Measurements from ENCODE around the gene SIL1.
A peak's percentile ranks its signal among the peaks of the same experiment; 100 is the strongest.
"Not testable (repeated sequence)": the region's sequence is repeated elsewhere in the genome, so short reads cannot be mapped to it uniquely, and the experiment has no call there.

SIL1 gene

GRCh38 chr5:139116100-139116655 is 82.0 kb downstream of the SIL1 start:
- Histone ChIP-seq H3K36me3 (replicated peaks) (no peaks in the 10 kb centered on the region), H3K9me3 (no peaks in the 10 kb centered on the region), H3K4me1 (no peaks in the 10 kb centered on the region), H3K27me3 (ENCODE audit: low read depth) (no peaks in the 10 kb centered on the region), H3K4me3 (no peak overlapping the region)
- in situ Hi-C loops (cut with MboI; ENCODE audit: low sequenced_read_pairs), result no loop called here
- no peak for DNase-seq (ENCODE audit: low spot score in 2 of 2)

- Histone ChIP-seq H3K9me3 (no peaks in the 10 kb centered on the region), H3K4me1 (no peaks in the 10 kb centered on the region), H3K4me3 (no peak overlapping the region), H3K27me3 (ENCODE audit: low read depth) (no peaks in the 10 kb centered on the region), H3K36me3 (replicated peaks) (no peaks in the 10 kb centered on the region)
- no peak for DNase-seq (ENCODE audit: low spot score in 2 of 2)
- in situ Hi-C loops (cut with MboI; ENCODE audit: low sequenced_read_pairs), result no loop called here
Measured at GRCh38 chr5:139113892-139114291, 84.3 kb downstream of the SIL1 start.

GRCh38 chr5:139112362-139112761 is 85.8 kb downstream of the SIL1 start:
- H3K27me3 ChIP-seq (ENCODE audit: low read depth); DNase-seq (ENCODE audit: low spot score in 2 of 2); H3K4me3 ChIP-seq; H3K4me1 ChIP-seq; in situ Hi-C loops (cut with MboI; ENCODE audit: low sequenced_read_pairs); H3K36me3 ChIP-seq (replicated peaks); H3K9me3 ChIP-seq: not testable (repeated sequence)

GRCh38 chr5:139110526-139111168 is 87.5 kb downstream of the SIL1 start:
- H3K4me3 ChIP-seq, result no peak overlapping the region
- no peaks in the 10 kb centered on the region for H3K36me3 ChIP-seq (replicated peaks)
- DNase-seq (ENCODE audit: low spot score in 2 of 2), result no peak
- peaks cover 7% of the 10 kb centered on the region for H3K4me1 ChIP-seq
- H3K27me3 ChIP-seq (ENCODE audit: low read depth), result no peaks in the 10 kb centered on the region
- no peaks in the 10 kb centered on the region for H3K9me3 ChIP-seq
- in situ Hi-C loops (cut with MboI; ENCODE audit: low sequenced_read_pairs), result no loop called here

DNA sequence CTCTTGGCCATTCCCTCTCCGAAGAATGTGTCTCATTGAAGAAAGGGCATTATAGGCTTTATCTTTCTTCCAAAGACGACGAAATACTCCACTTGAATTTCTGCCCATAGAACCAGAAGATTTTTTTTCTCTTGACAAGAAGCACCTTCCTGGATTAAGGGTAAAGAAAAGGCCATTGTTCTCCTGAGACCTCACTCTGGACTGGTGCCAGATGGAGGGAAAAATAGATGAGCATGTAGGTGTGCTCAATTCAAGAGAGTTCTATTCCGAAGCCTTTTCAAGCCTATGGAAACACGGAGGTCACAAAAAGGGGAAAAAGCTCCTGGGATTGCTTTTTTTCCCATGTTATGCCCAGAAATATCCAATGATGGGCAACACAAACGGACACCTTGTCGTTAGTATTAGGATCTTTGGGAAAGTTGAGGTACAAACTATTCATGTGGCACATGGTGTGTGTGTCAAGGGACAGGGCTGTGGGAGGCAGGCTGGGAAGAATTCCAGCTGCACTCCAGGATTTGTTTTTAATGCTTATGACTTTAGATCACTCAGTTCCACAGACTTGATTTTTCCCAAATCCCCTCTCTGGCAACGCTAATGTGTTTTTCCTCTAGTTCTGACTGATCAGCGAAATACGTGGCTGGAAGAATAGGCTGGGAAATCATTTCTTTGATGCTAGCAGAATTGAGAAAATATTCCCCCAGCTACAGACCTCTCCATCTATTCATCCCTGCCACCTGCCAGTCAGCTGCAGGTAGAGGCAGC is 89.9 kb downstream of the SIL1 start:
- no peaks in the 10 kb centered on the region for H3K27me3 ChIP-seq (ENCODE audit: low read depth)
- H3K9me3 ChIP-seq, result no peaks in the 10 kb centered on the region
- peak; percentile 16 to 43 for DNase-seq (ENCODE audit: low spot score in 2 of 2)
- in situ Hi-C loops (cut with MboI; ENCODE audit: low sequenced_read_pairs), result no loop called here
- H3K4me1 ChIP-seq, result peaks cover 7% of the 10 kb centered on the region
- no peaks in the 10 kb centered on the region for H3K36me3 ChIP-seq (replicated peaks)
- H3K4me3 ChIP-seq, result no peak overlapping the region

GRCh38 chr5:139105621-139106071 is 92.5 kb downstream of the SIL1 start:
- no peaks in the 10 kb centered on the region for H3K27me3 ChIP-seq (ENCODE audit: low read depth)
- H3K4me1 ChIP-seq, result peaks cover 7% of the 10 kb centered on the region
- in situ Hi-C loops (cut with MboI; ENCODE audit: low sequenced_read_pairs), result no loop called here
- no peaks in the 10 kb centered on the region for H3K36me3 ChIP-seq (replicated peaks)
- H3K9me3 ChIP-seq, result no peaks in the 10 kb centered on the region
- no peak overlapping the region for H3K4me3 ChIP-seq
- DNase-seq (ENCODE audit: low spot score in 2 of 2), result peak in 1 of 2 experiments; percentile 15

GRCh38 chr5:139104577-139105276 is 93.4 kb downstream of the SIL1 start:
- no peak overlapping the region for H3K4me3 ChIP-seq
- no peaks in the 10 kb centered on the region for H3K27me3 ChIP-seq (ENCODE audit: low read depth)
- peaks cover 7% of the 10 kb centered on the region for H3K4me1 ChIP-seq
- no peaks in the 10 kb centered on the region for H3K36me3 ChIP-seq (replicated peaks)
- no peaks in the 10 kb centered on the region for H3K9me3 ChIP-seq
- DNase-seq (ENCODE audit: low spot score in 2 of 2), result no peak
- in situ Hi-C loops (cut with MboI; ENCODE audit: low sequenced_read_pairs), result no loop called here

DNA sequence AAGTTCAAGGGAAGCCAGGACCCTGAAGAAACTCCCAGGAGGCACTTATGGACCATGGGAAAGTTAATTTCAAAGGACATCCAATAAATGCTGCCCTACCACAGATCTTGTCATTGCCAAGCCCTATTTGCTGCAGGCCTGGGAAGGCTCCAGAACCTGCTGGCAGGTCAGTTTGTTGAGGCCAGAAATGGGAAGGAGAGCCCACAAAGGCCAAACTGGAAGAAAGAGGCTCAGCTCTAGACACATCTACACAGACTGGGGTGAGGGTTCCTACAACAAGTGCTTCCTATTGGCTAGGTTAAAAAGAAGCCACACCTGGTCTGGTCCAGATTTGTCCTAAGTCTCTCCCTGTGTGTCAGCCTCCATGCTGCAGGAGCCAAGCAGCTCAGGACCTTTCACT is 94.4 kb downstream of the SIL1 start:
- Histone ChIP-seq H3K36me3 (replicated peaks) (no peaks in the 10 kb centered on the region), H3K27me3 (ENCODE audit: low read depth) (no peaks in the 10 kb centered on the region), H3K4me3 (no peak overlapping the region), H3K4me1 (peaks cover 7% of the 10 kb centered on the region), H3K9me3 (no peaks in the 10 kb centered on the region)
- in situ Hi-C loops (cut with MboI; ENCODE audit: low sequenced_read_pairs), result no loop called here
- no peak for DNase-seq (ENCODE audit: low spot score in 2 of 2)

GRCh38 chr5:139100825-139101224 is 97.3 kb downstream of the SIL1 start:
- in situ Hi-C loops (cut with MboI; ENCODE audit: low sequenced_read_pairs), result no loop called here
- H3K36me3 ChIP-seq (replicated peaks), result no peaks in the 10 kb centered on the region
- no peaks in the 10 kb centered on the region for H3K9me3 ChIP-seq
- H3K27me3 ChIP-seq (ENCODE audit: low read depth), result no peaks in the 10 kb centered on the region
- H3K4me3 ChIP-seq, result no peak overlapping the region
- no peak for DNase-seq (ENCODE audit: low spot score in 2 of 2)
- no peaks in the 10 kb centered on the region for H3K4me1 ChIP-seq

GRCh38 chr5:139094154-139095131 is 103.7 kb downstream of the SIL1 start:
- Histone ChIP-seq H3K4me3 (no peak overlapping the region), H3K9me3 (no peaks in the 10 kb centered on the region), H3K4me1 (no peaks in the 10 kb centered on the region; the same call in 1 of the 2 replicates), H3K27me3 (ENCODE audit: low read depth) (no peaks in the 10 kb centered on the region), H3K36me3 (replicated peaks) (no peaks in the 10 kb centered on the region)
- in situ Hi-C loops (cut with MboI; ENCODE audit: low sequenced_read_pairs), result no loop called here
- no peak for DNase-seq (ENCODE audit: low spot score in 2 of 2)

- Histone ChIP-seq H3K27me3 (ENCODE audit: low read depth) (no peaks in the 10 kb centered on the region), H3K9me3 (no peaks in the 10 kb centered on the region), H3K36me3 (replicated peaks) (no peaks in the 10 kb centered on the region), H3K4me3 (no peak overlapping the region), H3K4me1 (peaks cover 8% of the 10 kb centered on the region)
- no peak for DNase-seq (ENCODE audit: low spot score in 2 of 2)
- in situ Hi-C loops (cut with MboI; ENCODE audit: low sequenced_read_pairs), result no loop called here
Measured at GRCh38 chr5:139092741-139093343, 105.3 kb downstream of the SIL1 start.

- Histone ChIP-seq H3K27me3 (ENCODE audit: low read depth) (no peaks in the 10 kb centered on the region), H3K4me1 (peaks cover 8% of the 10 kb centered on the region), H3K4me3 (no peak overlapping the region), H3K9me3 (no peaks in the 10 kb centered on the region; the same call in 1 of the 2 replicates), H3K36me3 (replicated peaks) (no peaks in the 10 kb centered on the region)
- in situ Hi-C loops (cut with MboI; ENCODE audit: low sequenced_read_pairs), result no loop called here
- no peak for DNase-seq (ENCODE audit: low spot score in 2 of 2)
Measured at GRCh38 chr5:139091439-139092156, 106.6 kb downstream of the SIL1 start.

Data from HAP-1 (cell line).